Activated naive CD4-positive, alpha-beta T cell treated with anti-CD3 and anti-CD28 coated beads, Interleukin-2, amount 50 U/mL, for 24 hours (primary cell): ENCODE data around the gene ASCC3.

ENCODE experiments used
- H3K27ac Mint-ChIP-seq: one replicate; pipeline ENCODE4 v1.8.0; 2021; ENCODE audit warnings: mild to moderate bottlenecking, mixed read lengths
- H3K27me3 Mint-ChIP-seq: one replicate; pipeline ENCODE4 v1.8.0; 2021; ENCODE audit warnings: mixed read lengths
- H3K36me3 Mint-ChIP-seq: one replicate; pipeline ENCODE4 v1.8.0; 2021; ENCODE audit warnings: mixed read lengths
- H3K4me1 Mint-ChIP-seq: one replicate; pipeline ENCODE4 v1.8.0; 2021; ENCODE audit warnings: mixed read lengths
- H3K4me3 Mint-ChIP-seq: one replicate; pipeline ENCODE4 v1.8.0; 2021; ENCODE audit warnings: mild to moderate bottlenecking, mixed read lengths
- H3K9me3 Mint-ChIP-seq: one replicate; pipeline ENCODE4 v1.8.0; 2021; ENCODE audit warnings: mixed read lengths

Gene ASCC3

GRCh38 chr6:100461917-100462705 is 419.0 kb downstream of the ASCC3 start:
- Mint-ChIP-seq H3K27me3 (peaks cover 66% of the 10 kb centered on the region), H3K4me1 (peaks cover 15% of the 10 kb centered on the region), H3K36me3 (peaks cover 10% of the 10 kb centered on the region), H3K9me3 (peaks cover 16% of the 10 kb centered on the region), H3K27ac (no peak overlapping the region), H3K4me3 (peak overlapping the region; percentile 11)

DNA sequence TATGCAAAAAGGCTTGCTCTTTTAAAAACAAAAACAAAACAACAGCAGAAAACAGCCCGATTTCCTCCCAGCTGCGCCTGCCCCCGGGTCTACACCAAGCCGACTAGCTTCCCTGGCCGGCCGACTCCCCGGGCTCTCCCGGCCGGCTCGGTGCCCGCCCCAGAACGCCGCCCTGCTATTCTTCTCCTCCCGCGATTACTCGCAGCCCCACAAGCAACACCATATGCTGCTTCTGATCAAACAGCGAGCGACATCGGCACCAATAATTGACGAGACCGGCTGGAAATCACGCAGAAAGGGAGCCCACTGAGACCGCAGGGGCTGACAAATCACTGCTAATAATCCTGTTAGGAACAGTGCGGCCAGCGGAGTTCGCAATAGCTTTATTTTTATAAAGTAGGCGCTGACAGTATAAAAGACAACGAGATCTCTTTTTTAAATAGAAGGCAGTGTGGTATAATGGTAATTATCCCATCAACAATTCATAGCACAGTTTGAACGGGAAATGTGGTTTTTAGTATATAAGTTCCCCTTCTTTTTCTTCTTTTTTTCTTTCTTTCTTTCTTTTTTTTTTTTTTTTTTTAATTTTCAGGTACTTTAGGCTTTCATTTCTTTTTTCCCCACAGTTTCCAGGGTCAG is 419.7 kb downstream of the ASCC3 start:
- H3K36me3 Mint-ChIP-seq, result peaks cover 9% of the 10 kb centered on the region
- peaks cover 66% of the 10 kb centered on the region for H3K27me3 Mint-ChIP-seq
- H3K4me3 Mint-ChIP-seq, result no peak overlapping the region
- peaks cover 16% of the 10 kb centered on the region for H3K9me3 Mint-ChIP-seq
- no peak overlapping the region for H3K27ac Mint-ChIP-seq
- H3K4me1 Mint-ChIP-seq, result peaks cover 13% of the 10 kb centered on the region

- Mint-ChIP-seq H3K36me3 (peaks cover 12% of the 10 kb centered on the region), H3K27ac (no peak overlapping the region), H3K9me3 (peaks cover 16% of the 10 kb centered on the region), H3K4me3 (no peak overlapping the region), H3K27me3 (peaks cover 65% of the 10 kb centered on the region), H3K4me1 (peaks cover 10% of the 10 kb centered on the region)
Measured at GRCh38 chr6:100460650-100461204, 420.4 kb downstream of the ASCC3 start.

GRCh38 chr6:100459592-100460184 is 421.4 kb downstream of the ASCC3 start:
- Mint-ChIP-seq H3K4me1 (peaks cover 7% of the 10 kb centered on the region), H3K4me3 (no peak overlapping the region), H3K9me3 (peaks cover 16% of the 10 kb centered on the region), H3K27me3 (peaks cover 67% of the 10 kb centered on the region), H3K36me3 (peaks cover 14% of the 10 kb centered on the region), H3K27ac (no peak overlapping the region)

DNA sequence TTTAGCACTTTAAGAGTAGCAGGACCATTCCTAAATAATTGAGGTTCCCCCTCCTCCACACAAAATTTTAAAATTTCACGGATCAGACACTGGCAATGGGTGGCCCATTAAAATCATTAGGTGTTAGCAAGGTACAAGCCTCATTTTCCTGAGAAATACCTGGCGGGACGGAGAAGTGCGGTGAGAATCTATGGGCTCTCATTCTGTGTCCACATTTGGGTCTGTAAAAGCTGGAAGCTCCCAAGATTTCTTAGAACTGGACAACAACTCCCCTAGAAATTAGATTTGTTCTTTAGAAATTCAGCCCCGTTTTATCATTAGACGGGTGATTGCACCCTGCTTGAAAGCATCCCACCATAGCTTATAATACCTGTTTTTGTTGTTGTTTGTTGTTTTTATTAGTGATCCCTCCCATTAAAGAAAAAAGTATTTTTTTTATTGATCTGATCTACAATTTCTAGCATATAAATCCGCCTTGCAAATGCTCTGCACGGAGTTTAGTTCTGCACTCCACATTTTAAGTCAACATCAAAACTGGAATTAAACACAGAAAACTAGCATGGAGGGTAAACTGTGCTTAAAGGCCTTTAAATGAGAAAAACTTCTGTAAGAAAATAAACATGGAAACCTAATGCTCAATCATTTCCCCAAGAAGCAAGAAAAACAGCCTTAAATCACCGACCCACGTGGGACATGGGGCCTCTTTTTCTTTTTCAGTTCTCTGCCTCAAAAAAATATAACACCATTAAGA is 422.1 kb downstream of the ASCC3 start:
- no peak overlapping the region for H3K4me3 Mint-ChIP-seq
- H3K27me3 Mint-ChIP-seq, result peaks cover 71% of the 10 kb centered on the region
- H3K9me3 Mint-ChIP-seq, result peaks cover 16% of the 10 kb centered on the region
- peaks cover 14% of the 10 kb centered on the region for H3K36me3 Mint-ChIP-seq
- peaks cover 7% of the 10 kb centered on the region for H3K4me1 Mint-ChIP-seq
- H3K27ac Mint-ChIP-seq, result no peak overlapping the region
